VCaP (cell line): ENCODE results near the gene PDIA5.
A peak's percentile ranks its signal among the peaks of the same experiment; 100 is the strongest.

Experiments
- H3K27ac ChIP-seq: fragments of 450-650 bp; 2 replicates; pipeline ENCODE4 v1.5.1; 2017
- CTCF ChIP-seq: fragments of 450-650 bp; conservative IDR thresholded peaks from 2 replicates; pipeline ENCODE4 v1.5.1; 2017; ENCODE audit warnings: mild to moderate bottlenecking, moderate library complexity

The PDIA5 gene

GRCh38 chr3:123032057-123032456 lies 34.8 kb upstream of the PDIA5 start:
- TF ChIP-seq CTCF: no peak
- no peak overlapping the region for H3K27ac ChIP-seq

- no peak for TF ChIP-seq CTCF
- no peak overlapping the region for H3K27ac ChIP-seq
Observed at GRCh38 chr3:123034120-123034519, 32.7 kb upstream of the PDIA5 start.

DNA sequence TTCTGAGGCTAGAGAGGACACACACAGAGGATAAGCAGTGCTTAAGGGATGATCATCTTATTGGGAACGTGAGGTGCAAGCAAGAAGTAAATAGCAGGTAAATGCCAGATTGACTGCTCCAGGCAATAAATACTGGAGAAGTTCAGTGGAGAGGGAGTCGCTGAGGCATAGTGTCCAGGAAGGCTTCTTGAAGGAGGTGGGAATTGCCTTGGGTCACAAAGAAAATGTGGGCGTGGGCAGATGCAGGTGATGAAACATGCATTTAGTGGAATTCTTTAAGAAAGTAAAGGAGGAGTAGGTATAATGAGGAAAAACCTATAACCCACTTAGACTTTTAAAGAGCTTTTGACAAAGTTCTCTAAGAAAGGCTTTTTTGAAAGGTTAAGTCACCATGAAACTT lies 31.8 kb upstream of the PDIA5 start:
- no peak for TF ChIP-seq CTCF
- no peak overlapping the region for H3K27ac ChIP-seq

DNA sequence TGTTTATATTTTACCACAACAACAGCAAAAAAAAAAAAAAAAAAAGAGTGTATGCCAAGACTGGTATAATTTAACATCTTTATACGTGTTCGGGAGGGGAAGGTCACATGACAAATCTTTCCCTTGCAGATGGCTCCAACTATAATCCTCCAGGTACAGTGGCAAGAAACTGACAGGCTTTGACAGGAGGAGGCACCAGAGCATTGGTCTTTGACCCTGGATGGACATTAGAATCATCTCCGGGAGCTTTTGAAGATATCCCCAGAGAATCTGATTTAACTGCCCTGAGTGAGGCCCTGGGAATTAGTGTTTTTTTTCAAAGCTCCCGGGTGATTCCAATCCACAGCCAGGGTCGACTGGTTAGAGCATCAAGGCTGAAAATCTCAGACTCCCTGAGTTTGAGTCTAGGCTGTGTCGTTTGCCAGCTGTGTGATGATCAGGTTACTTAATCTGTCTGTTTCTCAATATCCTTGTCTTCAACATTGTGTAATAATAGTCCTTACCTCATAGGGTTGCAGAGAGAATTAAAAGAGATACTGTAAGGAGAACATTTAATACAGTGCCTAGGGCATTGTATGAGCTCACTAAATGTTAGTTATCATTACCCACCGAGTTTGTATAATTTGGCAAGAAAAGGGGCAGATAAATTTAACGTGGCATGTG lies 30.3 kb upstream of the PDIA5 start:
- no peak overlapping the region for H3K27ac ChIP-seq
- no peak for TF ChIP-seq CTCF

GRCh38 chr3:123037015-123037375 lies 29.8 kb upstream of the PDIA5 start:
- no peak for TF ChIP-seq CTCF

GRCh38 chr3:123038751-123039150 lies 28.1 kb upstream of the PDIA5 start:
- no peak for TF ChIP-seq CTCF
- H3K27ac ChIP-seq: peak overlapping the region; percentile 47

More at GRCh38 chr3:123037015-123037375, 29.8 kb upstream of the PDIA5 start:
- no peak overlapping the region for H3K27ac ChIP-seq

- TF ChIP-seq CTCF: no peak
- peak overlapping the region; percentile 47 for H3K27ac ChIP-seq
Observed at GRCh38 chr3:123039178-123039577, 27.6 kb upstream of the PDIA5 start.
